GM21515 (cell line): Measurements from ENCODE around the gene PRKCB.
"Not testable (repeated sequence)": the region's sequence is repeated elsewhere in the genome, so short reads cannot be mapped to it uniquely, and the experiment has no call there.

ENCODE experiments used
- ATAC-seq: cut with Tn5 transposase; IDR thresholded peaks from one replicate; pipeline ENCODE4 v1.9.1; 2021; ENCODE audit not compliant: unreplicated experiment

Gene PRKCB

GRCh38 chr16:24208710-24209109 is 372.9 kb downstream of the PRKCB start:
- no peak for ATAC-seq

GRCh38 chr16:24214992-24215391 is 379.2 kb downstream of the PRKCB start:
- no peak for ATAC-seq

GRCh38 chr16:24216961-24217360 is 381.2 kb downstream of the PRKCB start:
- no peak for ATAC-seq

GRCh38 chr16:24217461-24217860 is 381.7 kb downstream of the PRKCB start:
- ATAC-seq = no peak

GRCh38 chr16:24218299-24218698 is 382.5 kb downstream of the PRKCB start:
- no peak for ATAC-seq

GRCh38 chr16:24221219-24221618 is 385.4 kb downstream of the PRKCB start:
- no peak for ATAC-seq

GRCh38 chr16:24228514-24228913 is 392.7 kb downstream of the PRKCB start:
- ATAC-seq = no peak

- no peak for ATAC-seq
These were observed 397.2 kb downstream of the PRKCB start for GRCh38 chr16:24232936-24233335.

GRCh38 chr16:24234737-24235136 is 399.0 kb downstream of the PRKCB start:
- ATAC-seq = no peak

- ATAC-seq = no peak
These were observed 400.0 kb downstream of the PRKCB start for GRCh38 chr16:24235806-24236205.

- not testable (repeated sequence) for ATAC-seq
These were observed 403.1 kb downstream of the PRKCB start for GRCh38 chr16:24238846-24239245.

GRCh38 chr16:24246911-24247607 is 411.3 kb downstream of the PRKCB start:
- ATAC-seq = no peak

GRCh38 chr16:24253192-24253591 is 417.4 kb downstream of the PRKCB start:
- ATAC-seq = no peak

GRCh38 chr16:24255456-24256371 is 419.9 kb downstream of the PRKCB start, which contains the start of gene CACNG3:
CACNG3 (plus strand) TSS chr16:24256335; CDS start chr16:24256755, 420 bp downstream.
- no peak for ATAC-seq

- ATAC-seq = no peak
These were observed 422.2 kb downstream of the PRKCB start for GRCh38 chr16:24257958-24258357.

- ATAC-seq = no peak
These were observed 423.0 kb downstream of the PRKCB start for GRCh38 chr16:24258791-24259190.

GRCh38 chr16:24262816-24263215 is 427.0 kb downstream of the PRKCB start:
- no peak for ATAC-seq
